ENCODE measurements around the gene C17orf107. TPM values are rescaled to one million over a fixed set of nuclear protein-coding genes. Genes with fewer than 3 reads are reported as not detected.
"Not testable (repeated sequence)": the region's sequence is repeated elsewhere in the genome, so short reads cannot be mapped to it uniquely, and the experiment has no call there.

C17orf107 gene
- total and polyA plus RNA-seq, 5 experiments from 2014 or later, result 1.5 to 5.7 (median 1.8) TPM

- DNase-seq (no peak), ATAC-seq (no peak)
- Mint-ChIP-seq H3K27ac (no peak overlapping the region), H3K27me3 (no peaks in the 10 kb centered on the region), H3K36me3 (peaks cover 8 to 21% (median 19%) of the 10 kb centered on the region in 3 donors), H3K9me3 (no peaks in the 10 kb centered on the region), H3K4me3 (no peak overlapping the region), H3K4me1 (peaks cover 12 to 35% (median 16%) of the 10 kb centered on the region in 4 donors)
- POLR2A ChIA-PET, result interaction anchor here (0.7 kb wide), 1 partner anchor 195 kb away, joined by 5 read pairs; no protein-coding TSS in a partner anchor
Observed at GRCh38 chr17:4858882-4859260, 40.5 kb upstream of the C17orf107 start.

- H3K4me1 Mint-ChIP-seq, result peaks cover 8 to 25% (median 10%) of the 10 kb centered on the region in 4 donors
- no peaks in the 10 kb centered on the region for H3K9me3 Mint-ChIP-seq
- H3K4me3 Mint-ChIP-seq, result no peak overlapping the region
- H3K27me3 Mint-ChIP-seq, result no peaks in the 10 kb centered on the region
- ATAC-seq, result no peak
- DNase-seq, result no peak
- no peak overlapping the region for H3K27ac Mint-ChIP-seq
- H3K36me3 Mint-ChIP-seq, result peaks cover 4 to 21% (median 17%) of the 10 kb centered on the region in 3 donors
- POLR2A ChIA-PET, result no interaction called here
Observed at GRCh38 chr17:4859816-4860625, 39.3 kb upstream of the C17orf107 start.

GRCh38 chr17:4860651-4861050 is 38.7 kb upstream of the C17orf107 start:
- no peaks in the 10 kb centered on the region for H3K27me3 Mint-ChIP-seq
- no peaks in the 10 kb centered on the region for H3K9me3 Mint-ChIP-seq
- no peak overlapping the region for H3K27ac Mint-ChIP-seq

GRCh38 chr17:4861052-4861451 is 38.3 kb upstream of the C17orf107 start:
- DNase-seq (no peak), ATAC-seq (no peak)
- peaks cover 4 to 24% (median 17%) of the 10 kb centered on the region in 3 donors for H3K36me3 Mint-ChIP-seq
- H3K9me3 Mint-ChIP-seq, result no peaks in the 10 kb centered on the region
- no peak overlapping the region for H3K4me3 Mint-ChIP-seq
- H3K4me1 Mint-ChIP-seq, result peaks cover 9 to 23% (median 11%) of the 10 kb centered on the region in 4 donors
- POLR2A ChIA-PET, result no interaction called here
- no peak overlapping the region for H3K27ac Mint-ChIP-seq
- H3K27me3 Mint-ChIP-seq, result no peaks in the 10 kb centered on the region

More at GRCh38 chr17:4860651-4861050, 38.7 kb upstream of the C17orf107 start:
- H3K36me3 Mint-ChIP-seq, result peaks cover 4 to 22% (median 17%) of the 10 kb centered on the region in 3 donors
- POLR2A ChIA-PET, result no interaction called here
- no peak overlapping the region for H3K4me3 Mint-ChIP-seq
- H3K4me1 Mint-ChIP-seq, result peaks cover 8 to 25% (median 10%) of the 10 kb centered on the region in 4 donors
- no peak for DNase-seq
- no peak for ATAC-seq

- Mint-ChIP-seq H3K4me1 (peaks cover 2 to 9% (median 6%) of the 10 kb centered on the region in 4 donors), H3K27ac (peak overlapping the region in 1 of 10 donors; percentile 24), H3K36me3 (peaks cover 4 to 17% (median 9%) of the 10 kb centered on the region in 3 donors), H3K9me3 (no peaks in the 10 kb centered on the region), H3K27me3 (no peaks in the 10 kb centered on the region), H3K4me3 (no peak overlapping the region)
- POLR2A ChIA-PET, result no interaction called here
- no peak for DNase-seq
- no peak for ATAC-seq
Observed at GRCh38 chr17:4862720-4863119, 36.6 kb upstream of the C17orf107 start.

- H3K27ac Mint-ChIP-seq, result no peak overlapping the region
- H3K9me3 Mint-ChIP-seq, result no peaks in the 10 kb centered on the region
- no peak overlapping the region for H3K4me3 Mint-ChIP-seq
- no peak for ATAC-seq
- H3K27me3 Mint-ChIP-seq, result no peaks in the 10 kb centered on the region
- no peak for DNase-seq
- POLR2A ChIA-PET, result no interaction called here
- peaks cover 4 to 17% (median 9%) of the 10 kb centered on the region in 3 donors for H3K36me3 Mint-ChIP-seq
- H3K4me1 Mint-ChIP-seq, result peaks cover 0 to 10% (median 7%) of the 10 kb centered on the region in 4 donors
Observed at GRCh38 chr17:4863321-4863720, 36.0 kb upstream of the C17orf107 start.

- H3K4me1 Mint-ChIP-seq, H3K9me3 Mint-ChIP-seq, H3K27ac Mint-ChIP-seq, DNase-seq, POLR2A ChIA-PET, H3K27me3 Mint-ChIP-seq, ATAC-seq, H3K4me3 Mint-ChIP-seq: not testable (repeated sequence)
- peaks cover 0 to 20% (median 0%) of the 10 kb centered on the region in 3 donors for H3K36me3 Mint-ChIP-seq
Observed at GRCh38 chr17:4867535-4867934, 31.8 kb upstream of the C17orf107 start.

- POLR2A ChIA-PET, H3K27me3 Mint-ChIP-seq, H3K9me3 Mint-ChIP-seq, H3K27ac Mint-ChIP-seq, H3K4me3 Mint-ChIP-seq, ATAC-seq, DNase-seq: not testable (repeated sequence)
- Mint-ChIP-seq H3K36me3 (peaks cover 0 to 25% (median 0%) of the 10 kb centered on the region in 3 donors), H3K4me1 (peaks cover 0 to 15% (median 10%) of the 10 kb centered on the region in 4 donors)
Observed at GRCh38 chr17:4869058-4869998, 30.0 kb upstream of the C17orf107 start.

GRCh38 chr17:4870855-4871254 is 28.5 kb upstream of the C17orf107 start:
- no peak for DNase-seq
- peaks cover 0 to 24% (median 0%) of the 10 kb centered on the region in 3 donors for H3K36me3 Mint-ChIP-seq
- H3K27me3 Mint-ChIP-seq, result no peaks in the 10 kb centered on the region
- H3K27ac Mint-ChIP-seq, result no peak overlapping the region
- ATAC-seq, result no peak
- H3K4me3 Mint-ChIP-seq, result no peak overlapping the region
- H3K9me3 Mint-ChIP-seq, result no peaks in the 10 kb centered on the region
- POLR2A ChIA-PET, result no interaction called here
- peaks cover 0 to 15% (median 10%) of the 10 kb centered on the region in 4 donors for H3K4me1 Mint-ChIP-seq

GRCh38 chr17:4872786-4873185 is 26.6 kb upstream of the C17orf107 start:
- DNase-seq (no peak), ATAC-seq (no peak)
- H3K4me3 Mint-ChIP-seq, result no peak overlapping the region
- H3K9me3 Mint-ChIP-seq, result no peaks in the 10 kb centered on the region
- H3K36me3 Mint-ChIP-seq, result peaks cover 0 to 28% (median 0%) of the 10 kb centered on the region in 3 donors
- H3K4me1 Mint-ChIP-seq, result peaks cover 0 to 15% (median 11%) of the 10 kb centered on the region in 4 donors
- POLR2A ChIA-PET, result no interaction called here
- H3K27ac Mint-ChIP-seq, result no peak overlapping the region
- H3K27me3 Mint-ChIP-seq, result no peaks in the 10 kb centered on the region

GRCh38 chr17:4877089-4877488 is 22.2 kb upstream of the C17orf107 start:
- Mint-ChIP-seq H3K4me1 (peaks cover 1 to 9% (median 7%) of the 10 kb centered on the region in 4 donors), H3K9me3 (no peaks in the 10 kb centered on the region), H3K4me3 (no peak overlapping the region), H3K27ac (peak overlapping the region in 1 of 10 donors; percentile 3), H3K36me3 (peaks cover 0 to 34% (median 7%) of the 10 kb centered on the region in 3 donors), H3K27me3 (no peaks in the 10 kb centered on the region)
- DNase-seq (no peak), ATAC-seq (no peak)
- POLR2A ChIA-PET, result interaction anchor here (0.8 kb wide), 1 partner anchor 185 kb away, joined by 5 read pairs; no protein-coding TSS in a partner anchor

- Mint-ChIP-seq H3K27ac (peak overlapping the region in 1 of 10 donors; percentile 24), H3K4me3 (no peak overlapping the region), H3K36me3 (peaks cover 0 to 34% (median 7%) of the 10 kb centered on the region in 3 donors), H3K4me1 (peaks cover 0 to 4% (median 1%) of the 10 kb centered on the region in 4 donors), H3K27me3 (no peaks in the 10 kb centered on the region), H3K9me3 (no peaks in the 10 kb centered on the region)
- no peak for ATAC-seq
- POLR2A ChIA-PET, result no interaction called here
- DNase-seq, result no peak
Observed at GRCh38 chr17:4879601-4880000, 19.7 kb upstream of the C17orf107 start.

Measured in naive thymus-derived CD8-positive, alpha-beta T cell (primary cell).